Suprapubic skin (tissue), 4 donors: Measurements from ENCODE around the gene MREG.

Experiments
- EP300 ChIP-seq: sonication (generic); formaldehyde crosslinking; IDR thresholded peaks from one replicate; pipeline ENCODE4 v1.6.1; 2017; ENCODE audit warnings: antibody characterized with exemption
- POLR2A ChIP-seq, 2 donors: fragments of 450-650 bp; IDR thresholded peaks; one replicate each; pipeline ENCODE4 v1.6.1; 2017; ENCODE audit warnings: antibody characterized with exemption in 2 of 2, mild to moderate bottlenecking in 2 of 2, moderate library complexity in 2 of 2
- POLR2AphosphoS5 ChIP-seq, 3 donors: sonication (generic); formaldehyde crosslinking; IDR thresholded peaks; one replicate each; pipeline ENCODE4 v1.6.1; 2017; ENCODE audit warnings: antibody characterized with exemption in 3 of 3
- TF ChIP-seq, protein P1 (sequence below), 2 donors: fragments of 200-600 bp in 1 of 2; fragments of 450-650 bp in 1 of 2; sonication (generic) in 1 of 2; IDR thresholded peaks; one replicate each; pipeline ENCODE4 v1.5.1; 2016 to 2019; ENCODE audit warnings: antibody characterized with exemption in 2 of 2, mild to moderate bottlenecking in 1 of 2, moderate library complexity in 1 of 2

DNA sequence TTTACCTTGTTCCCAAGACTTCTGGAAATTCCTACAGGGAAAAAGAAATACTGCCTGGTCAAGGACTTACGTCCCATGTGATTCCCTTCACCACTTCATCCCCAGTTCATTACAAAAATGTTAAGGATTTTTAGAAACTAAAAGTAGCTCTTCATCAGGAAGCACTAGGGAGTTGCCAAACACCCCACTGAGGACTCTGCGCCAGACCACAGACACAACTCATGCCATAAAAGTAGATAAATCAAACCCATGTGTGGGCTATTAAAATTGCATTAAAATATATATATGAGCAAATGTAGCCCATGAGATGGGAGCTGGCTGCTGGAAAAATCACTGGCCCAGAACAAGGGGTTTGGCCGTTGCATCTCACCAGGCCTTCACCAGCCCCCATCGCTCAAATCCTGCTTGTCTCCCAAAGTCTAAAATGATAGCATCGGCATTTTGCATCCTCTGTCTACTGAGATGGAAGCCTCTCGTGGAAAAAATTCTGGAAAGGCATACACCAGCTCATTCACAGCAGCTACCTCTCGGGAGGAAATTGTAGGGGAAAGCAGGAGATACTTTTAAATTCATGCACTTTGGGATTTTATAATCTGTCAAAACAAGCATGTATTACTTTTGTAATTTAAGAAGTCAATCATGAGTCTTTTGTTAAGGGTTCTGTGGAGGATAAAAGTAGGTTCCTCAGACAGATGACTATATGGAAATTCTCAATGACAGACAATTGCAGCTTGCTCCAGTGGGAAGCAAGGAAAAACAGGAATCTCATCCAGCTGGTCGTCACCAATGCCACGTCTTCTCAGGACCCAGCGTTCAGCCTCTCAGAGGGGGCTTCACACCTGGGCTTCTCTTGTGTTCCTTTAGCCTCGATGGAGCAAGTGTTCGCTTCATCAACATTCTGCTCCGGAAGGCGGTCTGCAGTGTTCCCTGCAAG is 113.9 kb downstream of the MREG start:
- TF ChIP-seq, protein P1, sequence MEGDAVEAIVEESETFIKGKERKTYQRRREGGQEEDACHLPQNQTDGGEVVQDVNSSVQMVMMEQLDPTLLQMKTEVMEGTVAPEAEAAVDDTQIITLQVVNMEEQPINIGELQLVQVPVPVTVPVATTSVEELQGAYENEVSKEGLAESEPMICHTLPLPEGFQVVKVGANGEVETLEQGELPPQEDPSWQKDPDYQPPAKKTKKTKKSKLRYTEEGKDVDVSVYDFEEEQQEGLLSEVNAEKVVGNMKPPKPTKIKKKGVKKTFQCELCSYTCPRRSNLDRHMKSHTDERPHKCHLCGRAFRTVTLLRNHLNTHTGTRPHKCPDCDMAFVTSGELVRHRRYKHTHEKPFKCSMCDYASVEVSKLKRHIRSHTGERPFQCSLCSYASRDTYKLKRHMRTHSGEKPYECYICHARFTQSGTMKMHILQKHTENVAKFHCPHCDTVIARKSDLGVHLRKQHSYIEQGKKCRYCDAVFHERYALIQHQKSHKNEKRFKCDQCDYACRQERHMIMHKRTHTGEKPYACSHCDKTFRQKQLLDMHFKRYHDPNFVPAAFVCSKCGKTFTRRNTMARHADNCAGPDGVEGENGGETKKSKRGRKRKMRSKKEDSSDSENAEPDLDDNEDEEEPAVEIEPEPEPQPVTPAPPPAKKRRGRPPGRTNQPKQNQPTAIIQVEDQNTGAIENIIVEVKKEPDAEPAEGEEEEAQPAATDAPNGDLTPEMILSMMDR (IDR thresholded peaks at IDR 0.05) = no peak
- TF ChIP-seq POLR2AphosphoS5 (IDR thresholded peaks at IDR 0.05) (no peak), POLR2A (IDR thresholded peaks at IDR 0.05) (no peak), EP300 (no peak)
